GM21423 (cell line): ENCODE results near the gene ZXDC.

Experiments used
- ATAC-seq: cut with Tn5 transposase; IDR thresholded peaks from one replicate; pipeline ENCODE4 v1.9.1; 2021; ENCODE audit warnings: mild to moderate bottlenecking, moderate library complexity; ENCODE audit not compliant: unreplicated experiment

The ZXDC gene

DNA sequence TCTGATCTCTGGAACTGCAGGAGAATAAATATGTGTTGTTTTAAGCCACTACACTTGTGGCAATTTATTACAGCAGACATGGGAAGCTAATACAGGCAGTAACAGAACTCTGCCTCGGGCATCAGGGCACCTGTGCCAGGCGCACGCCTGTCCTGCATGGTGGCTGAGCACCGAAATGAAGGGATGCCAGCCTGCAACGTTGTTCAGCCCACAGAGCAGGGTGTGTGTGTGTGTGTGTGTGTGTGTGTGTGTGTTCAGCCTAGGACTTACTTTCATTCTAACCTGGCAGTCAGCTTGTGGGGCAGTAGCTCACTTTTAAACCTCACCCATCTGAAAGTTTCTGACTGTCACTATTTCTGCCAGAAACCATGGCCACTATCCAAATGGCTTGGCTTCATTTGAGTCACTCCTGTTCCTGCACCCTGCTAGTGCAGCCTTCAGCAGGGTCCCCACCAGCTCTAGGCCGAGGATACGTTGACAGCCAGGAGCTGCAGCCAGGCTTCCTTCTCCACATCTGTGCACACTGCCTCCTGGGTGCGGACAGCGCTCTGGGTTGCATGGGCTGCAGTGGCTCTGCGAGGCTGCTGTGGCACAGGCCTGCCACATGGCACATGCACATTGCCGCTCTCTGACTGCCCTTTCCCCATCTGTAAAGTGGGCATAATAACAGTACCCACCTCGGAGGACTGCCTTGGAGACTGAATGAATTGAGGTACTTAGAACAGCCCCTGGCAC, 37.4 kb upstream of the ZXDC start:
- no peak for ATAC-seq

DNA sequence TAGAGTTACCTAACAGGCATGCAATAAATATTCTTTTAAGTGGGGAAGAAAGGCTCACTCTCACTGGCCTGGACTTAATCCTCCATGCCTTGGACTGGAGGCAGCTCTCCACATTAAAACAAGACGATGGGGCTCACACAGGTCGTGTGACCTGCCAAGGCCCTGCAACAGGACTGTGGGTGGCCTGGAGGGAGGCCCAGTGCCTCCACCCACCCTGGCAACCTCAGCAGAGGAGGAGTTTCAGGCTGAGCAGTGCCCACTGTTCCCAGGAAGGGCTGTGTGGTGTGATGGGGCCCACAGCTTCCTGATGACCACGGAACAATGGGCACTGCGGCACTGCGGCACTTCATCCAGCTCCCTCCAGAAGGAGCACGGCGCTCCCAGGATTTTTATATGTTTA, 36.3 kb upstream of the ZXDC start:
- no peak for ATAC-seq

DNA sequence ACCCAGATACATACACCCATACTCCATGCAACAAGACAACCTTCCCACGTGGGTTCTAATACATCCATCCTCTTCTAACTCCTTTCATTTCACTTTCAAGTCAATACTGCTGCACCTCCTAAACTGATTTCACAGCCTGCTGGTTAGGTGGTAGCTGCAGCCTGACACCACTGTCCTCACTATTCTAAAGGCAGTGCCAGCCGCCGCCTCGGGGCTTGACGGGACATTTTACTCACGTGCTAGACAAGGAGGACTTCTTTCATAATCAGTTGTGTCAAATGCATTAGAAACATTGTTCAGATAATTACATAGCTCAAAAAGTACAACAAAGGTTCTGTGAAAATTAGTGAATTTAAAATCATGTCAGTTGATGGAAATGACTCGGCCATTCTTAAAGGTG, 35.6 kb upstream of the ZXDC start:
- ATAC-seq = no peak

DNA sequence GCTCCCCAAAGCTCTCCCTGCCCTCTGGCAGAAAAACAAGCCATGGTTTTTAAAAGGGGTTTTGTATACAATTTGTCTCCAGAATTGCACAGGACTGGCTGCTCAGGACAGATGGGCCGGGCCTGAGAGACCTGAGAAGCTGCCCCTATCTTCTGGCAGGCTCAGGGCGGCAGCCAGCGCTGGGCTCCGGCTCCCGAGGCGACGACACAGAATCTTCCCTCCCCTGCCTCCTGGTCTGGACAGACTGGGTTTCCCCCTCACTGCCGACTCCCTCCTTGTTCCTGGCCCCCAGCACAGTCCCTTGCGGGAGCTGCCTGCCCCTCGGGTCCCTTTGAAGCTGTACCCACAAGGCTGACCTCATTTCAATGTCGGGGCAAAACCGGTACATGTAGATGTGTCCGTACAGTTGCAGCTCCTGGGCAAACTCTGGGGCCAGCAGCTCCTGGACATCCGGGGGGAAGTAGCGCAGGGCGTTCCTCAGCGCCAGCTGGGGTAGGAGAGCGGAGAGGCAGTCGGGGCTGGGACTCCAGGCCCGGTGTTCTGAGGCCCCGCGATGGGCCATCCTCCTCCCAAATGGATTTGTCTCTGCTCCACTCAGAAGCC, 34.7 kb upstream of the ZXDC start:
- ATAC-seq = no peak

DNA sequence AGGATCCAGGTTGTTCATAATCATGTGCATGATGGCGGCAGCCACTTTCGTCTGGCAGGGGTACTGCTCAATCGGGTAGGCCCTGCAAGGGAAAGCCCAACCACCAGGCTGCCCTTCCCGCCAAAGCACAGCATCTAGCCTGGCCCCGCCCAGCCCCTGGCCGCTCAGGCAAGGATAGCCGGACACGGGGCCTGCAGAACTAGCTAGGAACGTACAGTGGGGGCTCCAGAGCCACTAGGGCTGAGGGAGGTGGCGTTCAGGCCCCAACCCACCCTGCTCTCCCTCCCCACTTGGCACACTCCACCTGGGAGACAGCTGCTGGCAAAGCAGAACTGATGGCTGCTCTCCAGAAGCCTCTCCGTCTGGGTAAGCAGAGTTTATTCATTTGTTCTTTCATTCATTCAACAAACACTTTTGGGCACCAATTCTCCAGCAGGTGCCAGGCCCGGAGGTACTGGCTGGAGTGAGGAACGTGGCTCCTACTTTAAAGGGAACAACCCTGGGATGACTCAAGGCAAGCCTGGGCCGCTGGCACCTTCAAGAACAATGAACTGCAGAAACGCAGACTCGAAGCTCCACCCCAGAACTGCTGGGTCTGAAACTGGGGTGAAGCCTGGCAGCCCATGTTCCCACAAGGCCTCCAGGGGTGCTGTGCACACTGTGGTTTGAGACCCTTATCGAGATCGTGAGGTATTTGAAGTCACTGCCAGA, 34.1 kb upstream of the ZXDC start:
- ATAC-seq = no peak

DNA sequence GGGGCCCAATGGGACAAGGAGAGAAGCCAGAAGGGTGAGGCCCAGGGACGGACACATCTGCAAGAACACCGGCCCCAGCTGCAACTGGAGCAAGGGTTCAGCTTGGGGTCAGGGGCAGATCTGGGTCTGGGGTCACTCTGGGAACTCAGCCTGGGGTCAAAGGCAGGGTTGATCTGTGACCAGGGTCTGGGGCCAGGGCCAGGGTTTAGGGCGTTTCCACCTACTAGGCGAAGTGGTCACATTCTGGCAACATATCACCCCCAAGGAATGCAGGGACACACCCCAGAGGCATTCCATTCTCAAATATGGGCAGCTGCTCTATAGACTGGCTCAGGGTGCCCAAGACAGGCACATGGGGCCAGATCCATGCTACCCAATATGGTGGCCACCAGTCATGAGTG, 32.9 kb upstream of the ZXDC start:
- no peak for ATAC-seq

DNA sequence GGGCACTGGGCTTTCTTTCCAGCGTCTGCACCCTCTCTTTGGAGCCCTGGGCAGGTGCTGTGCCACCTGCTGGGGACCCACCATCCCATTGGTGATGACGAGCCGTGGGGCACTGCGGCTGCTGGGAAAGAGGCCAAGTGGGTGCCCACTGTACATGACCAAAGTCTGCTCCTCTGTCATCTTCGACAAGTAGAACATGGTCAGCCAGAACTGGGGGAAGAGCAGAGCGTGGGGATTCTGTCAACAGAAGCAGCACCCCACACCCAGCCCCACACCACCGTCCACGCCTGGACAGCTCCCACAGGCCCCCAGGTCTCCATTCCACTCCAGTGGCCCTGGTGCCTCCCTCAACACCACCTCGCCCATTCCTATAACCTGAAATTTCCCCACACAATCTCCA, 32.2 kb upstream of the ZXDC start:
- no peak for ATAC-seq

DNA sequence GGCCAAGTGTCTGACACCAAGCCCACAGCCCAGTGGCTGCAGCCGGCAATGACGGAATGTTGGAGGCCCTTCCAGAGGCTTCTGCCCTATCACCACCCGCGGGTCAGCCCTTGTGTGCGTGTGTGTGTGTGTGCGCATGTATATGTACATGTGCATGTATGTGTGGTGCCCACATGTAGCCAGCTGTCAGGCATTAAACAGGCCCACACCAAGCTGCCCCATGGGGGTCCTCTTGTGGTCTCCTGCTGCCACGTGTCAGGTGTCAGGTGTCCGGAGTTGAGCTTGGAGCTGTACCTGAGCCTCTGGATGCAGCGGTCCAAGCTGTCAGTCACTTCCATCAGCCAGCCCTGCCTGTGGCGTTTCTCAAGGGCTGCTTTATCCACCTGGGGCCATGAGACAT, 28.0 kb upstream of the ZXDC start:
- no peak for ATAC-seq

DNA sequence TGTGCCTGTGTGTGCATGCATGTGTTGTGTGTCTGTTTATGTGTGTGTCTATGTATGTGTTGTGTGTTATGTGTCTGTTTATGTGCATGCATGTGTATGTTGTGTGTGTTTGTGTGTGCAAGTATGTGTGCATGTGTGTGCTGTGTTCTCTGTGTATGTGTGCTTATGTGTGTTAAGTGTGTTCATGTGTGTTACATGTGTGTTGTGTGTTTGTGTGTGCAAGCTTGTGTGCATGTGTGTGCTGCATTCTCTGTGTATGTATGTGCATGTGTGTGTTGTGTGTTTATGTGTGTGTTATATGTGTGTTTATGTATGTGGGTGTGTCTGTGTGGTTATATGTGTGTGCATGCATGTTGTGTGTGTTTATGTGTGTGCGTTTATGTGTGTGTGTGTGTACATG, 27.0 kb upstream of the ZXDC start:
- no peak for ATAC-seq

DNA sequence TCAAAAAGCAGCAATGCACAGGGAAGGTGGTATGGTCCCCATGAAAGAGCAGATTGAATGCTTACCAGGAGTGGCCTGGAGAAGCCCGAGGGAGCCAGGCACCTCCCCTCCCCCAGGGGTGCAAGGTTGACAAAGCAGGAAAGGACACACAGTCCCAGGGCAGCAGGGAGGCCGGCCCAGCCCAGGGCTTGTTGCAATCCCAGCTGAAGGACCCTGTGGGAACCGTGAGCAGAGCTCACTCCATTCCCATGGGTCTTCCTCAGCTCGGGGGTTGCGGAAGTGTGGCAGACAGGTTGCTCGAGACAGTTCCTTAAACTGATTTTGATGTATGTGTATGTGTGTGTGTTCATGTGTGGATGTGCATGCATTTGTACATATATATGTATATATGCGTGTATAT, 26.0 kb upstream of the ZXDC start:
- ATAC-seq = no peak

DNA sequence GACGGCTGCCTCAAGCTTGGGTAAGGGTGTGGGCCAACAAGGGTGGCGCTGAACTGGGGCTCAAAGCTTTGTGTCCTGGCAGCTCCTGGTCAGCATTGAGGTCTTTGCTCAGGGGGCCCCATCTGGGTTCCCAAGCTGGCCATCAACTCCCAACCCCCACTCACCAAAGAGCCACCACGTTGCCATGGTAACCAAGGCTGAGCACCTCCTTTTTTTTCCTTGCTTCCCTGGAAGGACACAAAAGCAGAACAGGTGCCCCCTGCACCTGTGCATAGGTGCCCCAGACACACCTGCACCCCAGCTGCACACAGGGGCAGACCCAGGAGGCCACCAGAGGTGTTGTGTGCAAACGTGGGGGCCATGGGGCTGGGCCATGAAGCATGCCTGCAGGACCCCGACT, 25.4 kb upstream of the ZXDC start:
- no peak for ATAC-seq

DNA sequence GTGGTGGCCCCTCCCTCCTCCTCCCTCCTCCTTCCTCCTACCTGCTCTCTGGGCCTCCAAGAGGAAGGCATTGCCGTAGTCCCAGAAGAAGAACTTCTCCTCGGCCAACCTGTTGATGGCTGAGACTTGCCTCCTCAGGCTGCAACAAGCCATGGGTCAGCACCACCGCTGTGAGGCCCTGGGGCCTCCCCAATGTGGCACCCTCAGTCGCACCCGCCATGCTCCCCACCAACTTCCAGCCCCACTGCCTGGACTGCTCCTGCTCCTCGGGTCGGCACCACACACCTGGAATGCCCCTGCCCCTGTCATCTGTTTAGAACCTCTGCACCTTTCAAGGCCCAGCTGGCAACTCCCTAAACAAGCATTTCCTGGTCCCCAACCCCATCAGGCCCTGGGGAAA, 24.3 kb upstream of the ZXDC start:
- no peak for ATAC-seq

DNA sequence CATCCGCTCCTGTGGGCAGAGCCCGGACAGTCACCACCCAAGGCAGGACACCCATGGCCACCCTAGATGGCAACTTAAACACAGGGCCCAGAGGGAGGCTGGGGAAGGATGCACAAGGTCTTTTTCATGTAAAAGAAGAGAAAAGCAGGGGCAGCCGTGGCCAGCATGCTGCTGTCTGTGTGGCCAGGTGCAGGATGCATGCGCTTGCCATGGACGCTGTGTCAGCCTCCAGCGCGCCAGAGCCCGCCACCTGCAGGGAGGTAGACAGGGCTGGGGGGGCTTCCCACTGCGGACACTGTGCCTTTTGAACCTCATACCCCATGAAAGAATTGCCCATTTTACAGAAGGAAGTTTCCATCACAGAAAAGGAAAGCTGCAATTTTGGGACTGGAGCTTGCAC, 23.7 kb upstream of the ZXDC start:
- no peak for ATAC-seq

DNA sequence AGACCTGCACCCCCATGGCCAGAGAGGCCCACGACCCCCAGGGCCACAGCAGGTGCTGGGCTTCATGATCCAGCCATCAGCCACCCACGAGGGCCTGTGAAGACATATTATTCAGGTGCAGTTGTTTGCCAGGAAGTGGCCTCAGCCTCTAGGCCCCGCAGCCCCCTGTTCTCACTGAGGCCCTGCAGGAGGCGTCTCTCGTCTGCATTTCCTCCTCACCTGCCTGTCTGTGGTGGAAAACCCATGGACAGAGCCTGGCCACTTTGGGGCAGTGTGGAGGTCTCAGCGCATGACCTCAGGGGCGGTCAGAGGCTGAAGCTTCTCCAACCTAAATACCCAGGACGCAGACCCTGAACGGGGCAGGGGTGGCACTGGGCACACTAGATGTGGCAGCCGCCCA, 23.2 kb upstream of the ZXDC start:
- no peak for ATAC-seq

DNA sequence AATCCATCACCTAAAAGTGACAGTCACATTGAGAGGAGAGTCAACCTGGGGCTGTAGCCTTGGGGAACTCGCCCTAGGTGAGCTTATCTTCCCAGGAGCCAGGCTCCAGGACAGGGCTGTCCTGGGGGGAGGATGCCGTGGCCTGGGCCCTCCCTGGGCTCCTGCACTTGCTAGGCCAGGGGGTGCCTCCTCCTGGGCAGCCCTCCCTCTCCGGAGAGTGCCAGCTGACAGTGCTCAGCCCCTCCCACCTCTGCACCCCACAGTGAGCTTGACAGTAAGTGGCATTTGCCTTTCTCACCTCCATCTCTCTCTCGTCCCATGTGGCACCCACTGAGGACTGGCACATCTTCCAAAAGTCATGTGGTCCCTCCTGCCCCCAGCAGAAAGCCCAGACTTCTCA, 22.8 kb upstream of the ZXDC start:
- ATAC-seq = no peak

DNA sequence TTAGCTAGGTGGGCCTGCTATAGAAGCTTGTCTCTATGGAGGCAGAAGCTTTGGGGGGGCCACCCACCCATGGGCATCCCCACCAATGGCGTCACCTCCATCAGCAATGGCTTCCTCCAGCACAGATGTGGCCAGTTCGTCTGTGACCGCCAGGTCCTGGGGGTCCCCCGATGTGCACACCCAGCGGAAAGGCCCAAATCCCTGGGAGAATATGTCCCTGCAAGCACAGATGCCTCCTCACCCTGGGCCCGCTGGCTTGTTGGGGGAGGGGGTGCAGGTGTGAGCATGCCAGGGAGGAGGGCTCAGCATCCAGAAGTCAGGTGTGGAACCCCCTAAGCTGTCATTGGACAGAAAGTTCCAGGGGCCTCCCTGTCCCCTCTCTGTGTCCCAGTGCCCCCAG, 22.3 kb upstream of the ZXDC start:
- no peak for ATAC-seq

DNA sequence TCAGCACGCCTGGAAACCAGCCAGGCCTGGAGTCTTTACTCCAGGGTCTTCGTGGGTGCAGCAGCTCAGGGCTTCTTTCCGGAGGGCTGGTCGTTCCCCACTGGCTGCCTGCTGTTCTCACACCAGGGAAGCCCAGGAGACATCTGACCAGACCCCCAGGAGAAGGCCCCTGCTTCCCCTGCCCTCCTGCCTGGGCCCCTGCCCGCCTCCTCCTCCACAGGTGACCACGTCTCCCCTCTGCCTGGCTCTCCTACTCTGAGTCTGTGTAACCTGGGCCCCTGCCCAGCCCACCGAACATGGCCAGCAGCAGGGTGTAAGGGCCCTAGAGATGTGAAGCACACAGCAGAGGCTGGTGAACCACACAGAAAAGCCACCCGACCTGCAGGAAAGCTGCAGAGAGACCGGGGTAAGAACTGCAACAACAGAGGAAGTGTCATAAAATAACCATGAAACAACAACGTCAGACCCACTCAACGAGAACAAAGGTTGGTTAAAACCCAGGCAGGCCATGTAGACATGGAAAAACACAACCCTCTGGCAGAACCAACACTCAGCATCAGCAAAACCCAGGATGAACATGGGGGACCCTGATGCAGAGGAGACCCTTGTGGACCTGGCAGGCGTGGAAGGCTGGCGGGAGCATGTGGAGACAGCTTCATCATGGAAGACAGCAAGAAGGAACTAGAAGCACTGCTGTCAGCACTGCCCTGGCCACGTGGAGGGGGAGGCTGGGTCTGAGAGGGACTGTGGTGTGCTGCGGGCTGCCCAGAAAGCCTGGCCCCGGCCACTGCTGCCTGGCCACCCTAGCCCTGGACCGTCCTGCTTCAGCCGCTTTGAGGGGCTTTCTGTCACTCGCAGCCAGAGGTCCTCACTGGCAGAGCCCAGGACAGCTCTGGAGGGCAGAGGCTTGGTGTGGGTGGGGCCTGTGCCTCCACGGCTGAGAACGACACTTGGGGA, 21.5 kb upstream of the ZXDC start:
- ATAC-seq = no peak

DNA sequence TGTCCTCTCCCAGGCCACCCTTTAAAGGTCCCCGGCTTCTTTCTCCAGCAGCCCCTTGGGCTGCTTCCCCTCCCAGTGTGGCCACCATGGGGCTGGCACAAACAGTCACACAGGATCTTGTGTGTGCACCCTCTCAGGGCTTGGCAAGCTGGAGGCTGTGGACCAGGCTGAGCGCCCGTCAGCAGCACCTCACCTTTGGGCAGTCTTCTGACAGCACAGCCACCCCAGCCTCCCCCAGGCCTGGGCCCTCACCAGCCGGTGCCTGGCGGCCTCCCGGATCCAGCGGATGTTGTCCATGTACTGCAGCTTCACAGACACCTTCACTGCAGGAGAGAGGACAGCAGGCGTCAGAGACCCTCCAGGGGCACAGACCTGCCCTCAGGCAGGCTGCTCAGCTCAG, 20.1 kb upstream of the ZXDC start:
- ATAC-seq = no peak

DNA sequence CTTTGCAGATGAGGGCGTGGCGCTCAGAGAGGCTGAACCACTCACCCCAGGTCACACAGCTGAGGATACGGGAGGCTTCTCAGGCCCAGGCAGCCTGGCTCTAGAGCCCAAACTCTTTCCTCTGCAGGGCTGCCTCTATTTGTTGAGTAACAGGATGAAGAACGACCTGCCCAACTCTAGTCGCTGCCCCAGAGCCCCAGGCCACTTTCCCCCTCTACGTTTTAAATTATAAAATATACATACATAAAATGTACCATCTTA, 19.2 kb upstream of the ZXDC start:
- ATAC-seq = no peak

DNA sequence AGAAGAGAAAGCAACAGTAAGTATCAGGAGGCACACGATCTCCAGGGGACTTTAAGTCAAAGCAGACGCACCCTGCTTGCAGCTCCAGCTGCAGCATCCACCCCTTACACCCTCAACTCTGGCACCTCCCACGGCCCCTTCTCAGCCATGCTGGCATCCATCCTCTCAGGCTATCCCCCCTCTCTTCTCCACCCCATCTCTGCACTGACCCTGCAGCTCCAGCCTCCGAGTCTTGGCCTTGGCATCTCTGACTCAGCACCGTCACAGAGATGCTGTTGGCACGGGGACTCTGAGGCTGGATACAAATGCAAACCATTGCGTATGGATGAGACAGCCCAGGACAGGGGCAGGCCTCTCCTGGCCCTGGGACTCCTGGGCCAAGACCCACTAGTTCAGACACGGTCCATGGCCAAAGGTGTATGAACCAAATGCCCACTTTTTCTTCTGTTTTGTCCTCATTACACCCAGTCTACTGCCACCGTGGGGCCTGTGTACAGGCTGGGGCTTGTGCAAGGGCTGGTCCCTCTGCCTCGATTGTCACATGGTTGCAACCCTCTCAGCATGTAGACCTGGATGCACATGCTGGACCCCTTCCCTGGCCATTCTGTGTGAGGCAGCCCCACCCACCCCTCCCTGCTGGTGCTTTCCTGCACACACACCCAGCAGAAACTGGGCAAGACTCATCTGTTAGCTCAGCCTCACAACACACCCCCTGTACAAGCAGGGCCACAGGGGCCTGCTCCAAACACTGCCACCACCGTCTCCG, 18.7 kb upstream of the ZXDC start:
- ATAC-seq = no peak

DNA sequence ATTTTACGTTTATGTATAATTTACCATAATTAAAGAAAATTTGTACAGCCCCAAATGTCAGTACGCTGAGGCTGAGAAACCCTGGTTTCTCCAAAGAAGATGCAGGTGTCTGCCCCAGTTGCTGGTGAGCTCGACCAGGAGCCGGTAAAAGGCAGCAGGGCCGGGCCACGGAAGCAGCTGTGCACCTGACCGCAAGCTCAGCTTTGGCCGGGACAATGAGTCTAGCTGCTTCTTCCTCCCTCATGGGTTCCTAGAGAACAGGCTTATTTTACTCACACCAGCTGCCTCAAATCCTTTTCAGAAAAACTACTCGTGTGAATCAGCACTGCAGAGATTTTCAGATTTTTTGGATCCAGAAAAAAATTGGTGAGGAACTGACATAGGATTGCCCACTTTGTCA, 18.0 kb upstream of the ZXDC start:
- no peak for ATAC-seq
